OCI-LY7 (cell line): Measurements from ENCODE around the gene C22orf42. TPM values are rescaled to one million over a fixed set of nuclear protein-coding genes. Genes with fewer than 3 reads are reported as not detected.

ENCODE experiments used
- BruUV-seq: library from RNA; stranded (reverse); fragments of 400-500 nt; replicated peaks from 2 replicates; lab custom pipeline; 2021; lab: Mats Ljungman, UMichigan
- CTCF ChIA-PET: fragments of 300-600 bp; sonication (Branson Sonifier 250); formaldehyde crosslinking; loops from one replicate; lab custom pipeline; 2022; ENCODE audit warnings: antibody characterized with exemption; ENCODE audit not compliant: unreplicated experiment; lab: Charles Lee
- POLR2A ChIA-PET: fragments of 300-600 bp; sonication (Branson Sonifier 250); formaldehyde crosslinking; loops from one replicate; lab custom pipeline; 2022; ENCODE audit warnings: antibody characterized with exemption; lab: Charles Lee
- DNase-seq: peaks from one replicate; pipeline ENCODE4 v3.0.0-alpha.2; 2015; ENCODE audit warnings: low spot score
- H2AFZ ChIP-seq: fragments of 200-600 bp; sonication (generic), shearing (Covaris generic); 2 replicates; pipeline ENCODE4 v1.6.1; 2014; ENCODE audit warnings: mild to moderate bottlenecking, antibody characterized with exemption, low read length, moderate library complexity
- H3K27ac ChIP-seq: fragments of 200-600 bp; sonication (generic); 2 replicates; pipeline ENCODE4 v1.5.1; 2014; ENCODE audit warnings: mixed run types, low read depth, mild to moderate bottlenecking, moderate library complexity, low read length, inconsistent platforms; ENCODE audit not compliant: poor library complexity, severe bottlenecking
- H3K36me3 ChIP-seq: fragments of 200-600 bp; sonication (generic); 2 replicates; pipeline ENCODE4 v1.6.1; 2014; ENCODE audit warnings: mild to moderate bottlenecking, antibody characterized with exemption, low read length, moderate library complexity, mixed read lengths; ENCODE audit not compliant: insufficient read depth
- H3K4me1 ChIP-seq: fragments of 200-600 bp; sonication (generic); 2 replicates; pipeline ENCODE4 v1.5.1; 2014; ENCODE audit warnings: mild to moderate bottlenecking, low read length; ENCODE audit not compliant: insufficient read depth, poor library complexity, severe bottlenecking
- H3K4me2 ChIP-seq: fragments of 200-600 bp; sonication (generic); 2 replicates; pipeline ENCODE4 v1.6.1; 2014; ENCODE audit warnings: mild to moderate bottlenecking, low read length
- H3K4me3 ChIP-seq: fragments of 200-600 bp; sonication (generic); 2 replicates; pipeline ENCODE4 v1.5.1; 2014; ENCODE audit warnings: mild to moderate bottlenecking, low read depth, low read length; ENCODE audit not compliant: poor library complexity, severe bottlenecking
- H3K79me2 ChIP-seq: fragments of 200-600 bp; sonication (generic); 2 replicates; pipeline ENCODE4 v1.6.1; 2016; ENCODE audit warnings: low read depth, mild to moderate bottlenecking, low read length, moderate library complexity, mixed read lengths; ENCODE audit not compliant: insufficient read depth
- H3K9me2 ChIP-seq: fragments of 200-600 bp; sonication (generic); 2 replicates; pipeline ENCODE4 v1.6.1; 2016; ENCODE audit warnings: mild to moderate bottlenecking, low read length, mixed read lengths; ENCODE audit not compliant: insufficient read depth
- H3K9me3 ChIP-seq: fragments of 200-600 bp; sonication (generic); 2 replicates; pipeline ENCODE4 v1.6.1; 2014; ENCODE audit warnings: mild to moderate bottlenecking, mixed run types, low read length, mixed read lengths
- H4K20me1 ChIP-seq: fragments of 200-600 bp; sonication (generic); 2 replicates; pipeline ENCODE4 v1.6.1; 2014; ENCODE audit warnings: mild to moderate bottlenecking, antibody characterized with exemption, low read length, moderate library complexity, mixed read lengths; ENCODE audit not compliant: insufficient read depth
- CTCF ChIP-seq: fragments of 200-600 bp; sonication (generic); conservative IDR thresholded peaks from 2 replicates; pipeline ENCODE4 v1.5.1; 2014; ENCODE audit warnings: mild to moderate bottlenecking, antibody characterized with exemption, low read length, moderate library complexity, mixed read lengths
- EZH2phosphoT487 ChIP-seq: fragments of 200-600 bp; sonication (generic); IDR thresholded peaks from 2 replicates; pipeline ENCODE4 v1.6.1; 2018; ENCODE audit warnings: low read depth, borderline replicate concordance, mild to moderate bottlenecking, mixed run types, antibody characterized with exemption, low read length, moderate library complexity, mixed read lengths
- intact Hi-C: fragments of 100-400 bp; cut with micrococcal nuclease; formaldehyde crosslinking; loops from one replicate; pipeline ENCODE4 v1.10.0; 2022; ENCODE audit not compliant: unreplicated experiment
- total RNA-seq, 2 experiments: library from RNA; depleted of rRNA in 1 of 2; stranded (reverse); fragments of >200 nt in 1 of 2; shearing (Covaris generic) in 1 of 2; gene quantifications; 2 replicates each; pipeline ENCODE4 v1.2.3, GENCODE V29; 2014 to 2022

C22orf42 gene
- total RNA-seq, 2 experiments from 2014 or later: not detected

- Histone ChIP-seq H3K9me3 (no peaks in the 10 kb centered on the region), H3K27ac (no peak overlapping the region), H4K20me1 (no peaks in the 10 kb centered on the region), H3K36me3 (no peaks in the 10 kb centered on the region), H3K4me2 (no peak overlapping the region), H2AFZ (no peak overlapping the region), H3K9me2 (no peaks in the 10 kb centered on the region), H3K79me2 (no peaks in the 10 kb centered on the region), H3K4me3 (no peak overlapping the region), H3K4me1 (no peaks in the 10 kb centered on the region)
- DNase-seq: no peak
- intact Hi-C loops: loop anchor here (10.0 kb wide), 1 partner anchor 269 kb away; the partner anchor contains the start of gene FBXO7
- BruUV-seq: no TSS peak
- POLR2A ChIA-PET: no interaction called here
- CTCF ChIA-PET: no interaction called here
- TF ChIP-seq CTCF: no peak
- TF ChIP-seq EZH2phosphoT487: no peak
Observed at GRCh38 chr22:32205974-32206773, 47.1 kb upstream of the C22orf42 start.

GRCh38 chr22:32204856-32205722, 46.0 kb upstream of the C22orf42 start, which contains the start of gene RFPL2:
TSS of gene RFPL2 (minus strand) at chr22:32205073. CDS start at chr22:32202451, 2,622 bp downstream.
- CTCF ChIA-PET: no interaction called here
- no peaks in the 10 kb centered on the region for H3K79me2 ChIP-seq
- no peaks in the 10 kb centered on the region for H3K9me3 ChIP-seq
- H3K4me2 ChIP-seq: no peak within 1 kb of the TSS
- POLR2A ChIA-PET: no interaction called here
- DNase-seq: no peak
- H3K27ac ChIP-seq: no peak within 1 kb of the TSS
- H4K20me1 ChIP-seq: no peaks in the 10 kb centered on the region
- no TSS peak for BruUV-seq
- no peaks in the 10 kb centered on the region for H3K4me1 ChIP-seq
- intact Hi-C loops: loop anchor here (10.0 kb wide), 1 partner anchor 270 kb away; the partner anchor contains the start of gene FBXO7
- H3K36me3 ChIP-seq: no peaks in the 10 kb centered on the region
- TF ChIP-seq EZH2phosphoT487 (no peak), CTCF (no peak)
- H2AFZ ChIP-seq: no peak within 1 kb of the TSS
- no peaks in the 10 kb centered on the region for H3K9me2 ChIP-seq
- H3K4me3 ChIP-seq: no peak within 1 kb of the TSS
